ENCODE measurements around the gene SH3BGRL2.

DNA sequence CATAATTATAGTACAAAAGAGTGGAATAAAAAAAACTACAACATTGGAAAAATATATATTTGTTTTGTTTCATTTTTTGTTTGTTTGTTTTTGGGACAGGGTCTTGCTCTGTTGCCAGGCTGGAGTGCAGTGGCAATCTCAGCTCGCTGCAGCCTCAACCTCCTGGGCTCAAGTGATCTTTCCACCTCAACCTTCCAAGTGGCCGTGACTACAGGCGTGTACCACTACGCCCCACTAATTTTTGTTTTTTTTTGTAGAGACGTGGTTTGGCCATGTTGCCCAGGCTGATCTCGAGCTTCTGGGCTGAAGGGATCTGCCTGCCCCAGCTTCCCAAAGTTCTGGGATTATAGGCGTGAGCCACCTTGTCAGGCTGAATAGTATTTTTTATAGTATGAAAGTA is 41.4 kb upstream of the SH3BGRL2 start:
- TF ChIP-seq, protein P1, sequence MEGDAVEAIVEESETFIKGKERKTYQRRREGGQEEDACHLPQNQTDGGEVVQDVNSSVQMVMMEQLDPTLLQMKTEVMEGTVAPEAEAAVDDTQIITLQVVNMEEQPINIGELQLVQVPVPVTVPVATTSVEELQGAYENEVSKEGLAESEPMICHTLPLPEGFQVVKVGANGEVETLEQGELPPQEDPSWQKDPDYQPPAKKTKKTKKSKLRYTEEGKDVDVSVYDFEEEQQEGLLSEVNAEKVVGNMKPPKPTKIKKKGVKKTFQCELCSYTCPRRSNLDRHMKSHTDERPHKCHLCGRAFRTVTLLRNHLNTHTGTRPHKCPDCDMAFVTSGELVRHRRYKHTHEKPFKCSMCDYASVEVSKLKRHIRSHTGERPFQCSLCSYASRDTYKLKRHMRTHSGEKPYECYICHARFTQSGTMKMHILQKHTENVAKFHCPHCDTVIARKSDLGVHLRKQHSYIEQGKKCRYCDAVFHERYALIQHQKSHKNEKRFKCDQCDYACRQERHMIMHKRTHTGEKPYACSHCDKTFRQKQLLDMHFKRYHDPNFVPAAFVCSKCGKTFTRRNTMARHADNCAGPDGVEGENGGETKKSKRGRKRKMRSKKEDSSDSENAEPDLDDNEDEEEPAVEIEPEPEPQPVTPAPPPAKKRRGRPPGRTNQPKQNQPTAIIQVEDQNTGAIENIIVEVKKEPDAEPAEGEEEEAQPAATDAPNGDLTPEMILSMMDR (IDR thresholded peaks at IDR 0.05 in 2 of 3, conservative IDR thresholded peaks at IDR 0.05 in 1 of 3; ENCODE audit: borderline replicate concordance in 1 of 3, insufficient read depth in 1 of 3, low read depth in 2 of 3, low read length in 2 of 3), result no peak
- TF ChIP-seq POLR2A (IDR thresholded peaks at IDR 0.05; ENCODE audit: borderline replicate concordance, extremely low read depth, insufficient read depth, insufficient read length) (no peak), ZNF274 (IDR thresholded peaks at IDR 0.05; ENCODE audit: low read depth, low read length) (no peak), EZH2 (IDR thresholded peaks at IDR 0.05) (no peak), YY1 (IDR thresholded peaks at IDR 0.05; ENCODE audit: extremely low read depth, insufficient replicate concordance, low read depth, low read length) (no peak), ZBTB33 (IDR thresholded peaks at IDR 0.05; ENCODE audit: extremely low read depth, insufficient replicate concordance, low read length) (no peak), ATF3 (IDR thresholded peaks at IDR 0.05) (no peak), REST (IDR thresholded peaks at IDR 0.05; ENCODE audit: low read depth) (no peak)

Data from HCT116 (cell line).